Superior temporal gyrus (tissue), 1 donor: Measurements from ENCODE around the gene ELMO1.

Experiments
- DNase-seq: peaks from one replicate; pipeline ENCODE4 v3.0.0-alpha.2; 2016; ENCODE audit errors: extremely low spot score

The ELMO1 gene

DNA sequence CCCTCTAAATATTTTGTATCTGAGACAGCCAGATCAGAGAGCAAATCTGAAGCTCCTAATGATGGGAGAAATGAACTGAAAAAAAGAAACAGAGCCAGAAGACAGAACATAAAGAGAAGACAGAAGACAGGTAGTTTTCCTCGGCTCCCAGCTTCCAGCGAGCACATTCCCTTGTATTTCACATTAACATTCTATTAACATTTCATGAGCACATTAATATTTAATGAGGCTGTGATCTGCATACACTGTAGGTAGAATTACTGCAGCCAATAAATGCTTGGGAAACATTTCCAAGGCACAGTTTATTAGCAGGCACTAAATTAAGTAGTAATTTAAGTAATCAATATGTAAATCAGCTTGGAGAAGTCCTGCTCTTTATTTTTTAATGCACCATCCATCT, 349.9 kb downstream of the ELMO1 start:
- DNase-seq, result no peak

GRCh38 chr7:37097983-37098382, 350.7 kb downstream of the ELMO1 start:
- DNase-seq, result no peak

DNA sequence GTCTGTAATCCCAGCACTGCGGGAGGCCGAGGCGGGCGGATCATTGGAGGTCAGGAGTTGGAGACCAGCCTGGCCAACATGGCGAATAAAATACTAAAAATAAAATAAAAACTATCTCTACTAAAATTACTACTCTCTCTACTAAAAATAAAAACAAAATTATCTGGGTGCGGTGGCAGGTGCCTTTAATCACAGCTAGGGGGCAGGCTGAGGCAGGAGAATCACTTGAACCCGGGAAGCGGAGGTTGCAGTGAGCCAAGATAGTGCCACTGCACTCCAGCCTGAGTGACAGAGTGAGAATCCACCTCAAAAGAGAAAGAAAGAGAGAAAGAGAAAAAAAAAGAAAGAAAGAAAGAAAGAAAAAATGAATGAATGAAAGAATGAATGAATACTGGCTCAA, 351.4 kb downstream of the ELMO1 start:
- DNase-seq, result no peak

DNA sequence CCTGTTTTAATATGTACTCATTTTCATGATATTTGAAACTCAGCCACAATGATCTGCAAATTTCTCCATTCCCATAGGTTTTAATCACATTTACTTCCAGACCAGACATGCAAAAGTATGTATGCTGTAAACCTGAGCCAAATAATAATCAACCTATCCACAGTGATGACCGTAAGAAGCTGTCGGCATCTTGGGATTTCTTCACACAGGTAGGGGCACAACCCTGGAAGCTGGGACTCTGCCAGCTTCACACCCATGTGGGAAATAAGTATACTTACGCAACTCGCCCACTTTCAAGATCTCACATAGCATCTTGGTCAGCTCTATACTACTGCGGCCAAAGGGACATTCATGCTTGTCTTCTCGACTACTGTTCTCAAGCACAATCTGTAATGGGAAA, 352.3 kb downstream of the ELMO1 start:
- DNase-seq, result no peak

DNA sequence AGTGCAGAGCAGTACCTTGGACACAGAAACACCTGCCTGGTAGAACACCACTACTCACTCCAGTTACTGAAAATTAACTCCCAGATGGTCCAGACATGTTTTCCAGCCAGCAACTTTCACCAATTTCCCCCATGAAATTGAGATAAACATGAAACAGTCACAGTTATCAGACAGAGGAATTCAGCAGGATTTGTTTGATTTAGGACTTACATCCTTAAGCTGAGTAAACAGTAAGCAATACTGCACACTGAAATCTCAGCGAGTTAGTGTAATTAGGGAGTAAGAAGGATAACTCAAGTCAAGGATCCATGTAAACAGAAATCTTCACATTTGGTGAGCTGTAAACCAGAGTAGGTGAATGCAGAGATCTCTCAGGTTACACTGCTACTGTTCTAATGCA, 353.5 kb downstream of the ELMO1 start:
- no peak for DNase-seq

DNA sequence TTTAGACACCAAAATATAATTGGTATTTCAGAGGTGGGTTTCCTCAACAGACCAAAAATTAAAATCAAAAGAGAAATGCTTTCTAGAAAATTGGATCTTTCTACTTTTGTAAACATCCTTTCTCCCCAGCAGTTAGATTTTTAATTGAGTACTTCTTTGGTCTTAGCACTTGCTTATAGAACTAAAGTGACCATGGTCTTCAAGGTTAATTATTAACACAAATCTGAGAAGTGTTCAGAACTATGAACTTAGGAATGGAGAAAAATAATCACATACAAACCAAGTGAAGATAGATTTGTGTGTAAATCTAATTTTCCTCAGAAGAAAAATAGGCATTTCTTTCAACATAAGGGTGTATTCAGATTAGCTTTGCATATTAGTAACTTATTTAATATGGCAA, 355.4 kb downstream of the ELMO1 start:
- no peak for DNase-seq

DNA sequence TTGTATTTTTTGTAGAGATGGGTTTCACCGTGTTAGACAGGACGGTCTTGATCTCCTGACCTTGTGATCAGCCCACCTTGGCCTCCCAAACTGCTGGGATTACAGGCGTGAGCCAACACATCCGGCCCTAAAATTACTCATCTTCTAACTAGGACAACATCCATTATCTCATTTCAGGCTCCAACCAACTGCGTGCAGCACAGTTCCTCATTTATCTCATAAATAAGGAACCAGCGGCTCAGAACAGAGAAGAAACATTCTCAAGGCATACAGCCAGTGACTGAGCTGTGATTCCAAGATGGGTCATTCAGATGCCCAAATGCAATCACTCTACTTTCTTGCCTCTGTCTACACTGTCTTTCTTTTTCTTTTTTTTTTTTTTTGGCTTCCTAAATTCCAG, 356.1 kb downstream of the ELMO1 start:
- DNase-seq, result no peak

DNA sequence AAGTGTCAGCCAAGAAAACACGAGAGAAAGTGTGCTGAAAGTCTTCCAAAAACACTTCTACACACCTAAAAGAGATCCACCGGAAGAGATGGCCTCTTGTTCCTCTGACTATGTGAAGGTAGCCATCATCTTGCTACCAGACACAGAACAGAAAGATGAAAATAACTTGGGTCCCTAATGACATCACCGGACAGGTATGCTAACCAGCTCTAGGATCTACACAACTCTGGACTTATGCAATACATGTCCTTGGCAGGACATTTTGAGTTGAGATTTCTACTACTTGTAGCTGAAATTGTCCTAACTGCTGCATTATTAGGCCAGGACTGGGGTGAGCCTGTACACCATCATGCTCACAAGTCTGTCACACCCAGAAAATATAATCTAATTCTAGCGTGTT, 358.7 kb downstream of the ELMO1 start:
- no peak for DNase-seq

DNA sequence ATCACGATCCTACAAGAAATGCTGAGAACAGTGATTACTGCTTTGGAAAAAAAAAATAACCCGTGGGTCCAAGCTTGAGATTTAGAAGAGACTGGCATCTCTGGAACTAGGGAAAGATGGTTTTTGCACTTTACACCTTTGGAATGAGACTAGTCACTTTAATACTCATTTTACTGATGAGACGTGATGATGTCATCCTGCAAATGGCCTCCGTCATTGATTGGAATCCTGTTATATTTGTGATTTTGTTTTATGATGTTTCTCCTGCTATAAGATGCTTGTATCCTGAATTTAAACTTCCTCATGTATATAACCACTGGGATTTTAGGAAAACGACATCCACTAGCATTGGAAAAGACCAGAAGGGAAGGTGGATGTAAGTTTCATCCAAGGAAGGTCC, 363.1 kb downstream of the ELMO1 start:
- no peak for DNase-seq

GRCh38 chr7:37084303-37084702, 364.4 kb downstream of the ELMO1 start:
- no peak for DNase-seq

DNA sequence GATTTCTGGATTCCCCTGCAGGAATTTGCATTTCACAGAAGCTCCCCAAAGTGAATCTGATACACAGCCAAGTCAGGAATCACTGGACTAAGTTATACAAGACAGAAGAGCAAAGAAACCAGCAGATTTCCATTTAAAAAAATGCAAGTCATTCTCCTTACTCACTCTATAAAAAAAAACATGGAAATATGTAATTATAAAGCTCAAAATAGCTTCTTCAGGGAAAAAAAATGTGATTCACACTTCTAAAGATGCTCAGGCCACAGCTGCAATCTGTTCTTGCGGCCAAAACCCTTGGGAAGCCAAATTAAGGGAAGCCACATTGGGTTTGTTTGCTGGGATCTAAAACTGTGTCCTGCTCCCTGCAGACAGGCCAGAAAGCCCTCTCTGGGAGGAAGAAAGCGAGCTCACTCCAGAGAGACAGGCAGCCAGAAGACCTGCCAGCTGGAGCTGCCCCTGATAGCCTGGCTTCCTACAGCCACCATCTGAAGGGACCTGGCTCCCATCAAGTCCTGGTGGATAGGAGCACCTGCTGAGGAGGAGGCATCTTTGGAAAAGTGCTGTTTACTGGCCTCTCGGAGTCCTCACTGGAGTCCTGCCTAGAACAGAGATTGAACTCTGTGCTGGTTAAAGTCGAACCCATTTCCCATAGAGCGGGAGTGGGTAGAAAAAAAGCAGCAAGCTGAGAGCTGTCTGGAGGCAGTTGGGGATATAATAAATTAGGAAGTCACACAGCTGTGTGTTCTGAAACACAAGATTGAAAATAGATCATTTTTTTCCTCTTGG, 365.2 kb downstream of the ELMO1 start:
- DNase-seq, result peak; percentile 72

DNA sequence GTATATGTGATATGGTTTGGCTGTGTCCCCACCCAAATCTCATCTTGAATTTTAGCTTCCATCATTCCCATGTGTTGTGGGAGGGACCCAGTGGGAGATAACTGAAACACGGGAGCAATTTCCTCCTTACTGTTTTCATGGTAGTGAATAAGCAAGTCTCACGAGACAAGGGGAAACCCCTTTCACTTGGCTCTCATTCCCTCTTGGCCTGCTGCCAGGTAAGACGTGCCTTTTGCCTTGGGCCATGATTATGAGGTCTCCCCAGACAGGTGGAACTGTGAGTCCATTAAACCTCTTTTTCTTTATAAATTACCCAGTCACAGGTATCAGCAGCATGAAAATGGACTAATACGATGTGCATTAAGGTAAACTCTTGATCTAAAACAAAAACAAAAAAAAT, 367.2 kb downstream of the ELMO1 start:
- DNase-seq, result no peak

DNA sequence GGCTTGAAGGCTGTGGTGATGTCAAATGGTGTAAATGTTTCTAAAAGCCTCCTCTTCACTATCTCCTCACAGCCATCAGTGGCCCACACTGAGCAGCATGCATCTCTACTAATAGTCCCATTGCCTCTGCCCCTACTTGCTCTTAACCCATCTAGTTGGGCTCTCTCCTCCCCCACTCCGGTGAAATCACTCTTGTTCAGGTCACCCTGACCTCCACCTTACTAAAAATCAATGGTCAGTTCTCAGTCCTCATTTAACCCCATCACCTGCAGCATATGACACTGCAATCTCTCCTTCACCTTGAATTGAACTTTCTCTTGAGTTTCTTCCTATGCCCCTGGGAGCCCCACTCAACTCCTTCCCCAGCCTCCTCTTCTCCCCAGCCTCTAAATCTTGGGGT, 369.2 kb downstream of the ELMO1 start:
- DNase-seq, result no peak

- DNase-seq, result no peak
Measured at GRCh38 chr7:37076668-37077067, 372.0 kb downstream of the ELMO1 start.

DNA sequence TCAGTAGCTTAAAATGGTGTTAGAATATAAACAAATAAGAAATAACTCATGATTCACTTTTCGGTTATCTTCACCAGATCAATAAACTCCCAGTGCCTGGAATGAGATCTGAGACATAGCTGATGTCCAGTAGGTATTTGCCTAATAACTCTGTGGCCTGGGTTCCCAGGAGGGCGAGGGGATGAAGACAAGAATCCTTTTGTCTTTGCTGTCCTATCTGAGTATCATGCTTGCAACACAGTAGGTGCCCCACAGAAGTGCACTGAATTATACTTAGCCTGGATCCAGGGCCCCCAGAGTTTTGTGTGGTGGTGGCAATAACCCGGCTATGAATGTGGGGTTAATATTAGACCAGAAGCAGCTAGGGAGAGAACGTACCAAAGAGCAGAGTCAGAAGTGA, 374.3 kb downstream of the ELMO1 start:
- DNase-seq, result no peak

- DNase-seq, result no peak
Measured at GRCh38 chr7:37071124-37071523, 377.5 kb downstream of the ELMO1 start.

DNA sequence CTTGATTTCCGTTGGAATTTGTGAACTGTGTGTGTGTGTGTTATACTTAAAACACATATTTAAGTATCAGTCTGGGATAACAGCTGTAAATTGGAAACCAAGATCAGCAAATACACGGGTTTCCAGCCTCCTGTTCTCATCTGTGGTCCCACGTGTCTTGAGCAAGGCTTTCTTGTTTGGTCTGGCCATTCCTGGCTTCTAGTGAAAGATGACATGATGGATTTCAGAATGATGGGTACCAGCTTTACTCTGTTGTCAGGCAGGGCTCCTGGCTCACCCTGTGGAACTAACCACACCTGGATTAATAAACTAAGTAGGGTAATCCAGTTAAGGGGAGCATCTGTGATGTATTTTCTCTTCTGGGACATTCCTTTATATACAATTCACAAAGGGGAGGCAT, 378.2 kb downstream of the ELMO1 start:
- no peak for DNase-seq

- no peak for DNase-seq
Measured at GRCh38 chr7:37070031-37070430, 378.6 kb downstream of the ELMO1 start.

- DNase-seq, result no peak
Measured at GRCh38 chr7:37069336-37069735, 379.3 kb downstream of the ELMO1 start.

- DNase-seq, result no peak
Measured at GRCh38 chr7:37068902-37069301, 379.8 kb downstream of the ELMO1 start.

- DNase-seq, result no peak
Measured at GRCh38 chr7:37068038-37068437, 380.6 kb downstream of the ELMO1 start.

- no peak for DNase-seq
Measured at GRCh38 chr7:37065779-37066271, 382.8 kb downstream of the ELMO1 start.

DNA sequence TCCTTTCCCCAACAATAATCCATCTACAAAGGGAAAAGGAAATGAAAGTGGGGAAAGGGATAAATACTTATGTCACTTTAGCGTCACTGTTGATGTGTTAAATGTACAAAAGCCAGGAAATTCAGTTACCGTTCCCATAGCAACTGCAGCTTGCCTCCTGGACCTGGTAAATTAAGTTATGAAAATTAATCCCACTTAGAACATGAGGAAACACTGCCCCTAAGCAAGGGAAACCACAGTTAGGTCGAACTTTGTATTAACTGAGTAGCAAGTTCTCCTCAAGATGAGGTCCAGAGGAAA, 386.2 kb downstream of the ELMO1 start:
- no peak for DNase-seq

GRCh38 chr7:37061849-37062559, 386.7 kb downstream of the ELMO1 start:
- no peak for DNase-seq
